Neutrophil (primary cell): Measurements from ENCODE around the gene KATNBL1.
"Not testable (repeated sequence)": the region's sequence is repeated elsewhere in the genome, so short reads cannot be mapped to it uniquely, and the experiment has no call there.

Source experiments
- H3K27ac ChIP-seq: fragments of 200-600 bp; sonication (generic); 2 replicates; pipeline ENCODE4 v1.5.1; 2016; ENCODE audit warnings: mild to moderate bottlenecking, moderate library complexity
- H3K27me3 ChIP-seq: fragments of 200-600 bp; sonication (generic); 2 replicates; pipeline ENCODE4 v1.6.0; 2016; ENCODE audit warnings: mild to moderate bottlenecking
- H3K36me3 ChIP-seq: fragments of 200-600 bp; sonication (generic); 2 replicates; pipeline ENCODE4 v1.5.1; 2017
- H3K4me1 ChIP-seq, 2 experiments: fragments of 200-600 bp in 1 of 2; sonication (generic) in 1 of 2; 1 replicate in 1 of 2; 2 replicates in 1 of 2; pipeline versions ENCODE4 v1.5.1 to v1.6.1; 2013 to 2016; ENCODE audit warnings: low read depth in 1 of 2, low read length in 1 of 2, mild to moderate bottlenecking in 1 of 2, moderate library complexity in 1 of 2; ENCODE audit not compliant: control insufficient read depth in 1 of 2, insufficient read depth in 1 of 2
- H3K4me3 ChIP-seq, 2 experiments: fragments of 200-600 bp in 1 of 2; sonication (generic) in 1 of 2; 1 replicate in 1 of 2; 2 replicates in 1 of 2; pipeline ENCODE4 v1.5.1; 2013 to 2016; ENCODE audit warnings: low read depth in 1 of 2, low read length in 1 of 2, mild to moderate bottlenecking in 1 of 2, moderate library complexity in 1 of 2
- H3K9me3 ChIP-seq: fragments of 200-600 bp; sonication (generic); 2 replicates; pipeline ENCODE4 v1.5.1; 2016
- TF ChIP-seq, protein P1 (sequence below): fragments of 200-600 bp; sonication (generic); IDR thresholded peaks from 2 replicates; pipeline ENCODE4 v1.5.1; 2016; ENCODE audit warnings: antibody characterized with exemption

Gene KATNBL1

DNA sequence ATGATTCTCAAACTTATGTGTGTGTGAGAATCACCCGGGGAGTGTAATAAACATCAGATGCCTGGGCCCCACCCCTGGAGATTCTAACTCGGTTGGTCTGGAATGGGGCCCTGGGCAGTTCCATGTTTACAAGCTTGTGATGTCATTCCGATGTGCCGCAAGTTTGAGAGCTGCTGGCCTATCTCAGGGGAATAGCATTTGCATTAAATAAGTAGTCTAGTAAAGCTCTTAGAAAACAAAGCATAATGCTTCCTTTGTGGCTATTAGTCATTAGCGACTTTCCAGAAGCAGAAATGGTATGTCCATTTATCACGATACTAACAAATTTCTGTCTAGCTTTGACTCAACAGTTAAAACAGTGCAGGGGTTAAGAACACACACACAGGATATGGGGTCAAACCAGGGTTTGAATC, 87.1 kb downstream of the KATNBL1 start:
- Histone ChIP-seq H3K9me3 (no peaks in the 10 kb centered on the region), H3K27ac (no peak overlapping the region), H3K36me3 (no peaks in the 10 kb centered on the region), H3K27me3 (peaks cover 31% of the 10 kb centered on the region), H3K4me1 (no peaks in the 10 kb centered on the region), H3K4me3 (no peak overlapping the region)
- TF ChIP-seq, protein P1, sequence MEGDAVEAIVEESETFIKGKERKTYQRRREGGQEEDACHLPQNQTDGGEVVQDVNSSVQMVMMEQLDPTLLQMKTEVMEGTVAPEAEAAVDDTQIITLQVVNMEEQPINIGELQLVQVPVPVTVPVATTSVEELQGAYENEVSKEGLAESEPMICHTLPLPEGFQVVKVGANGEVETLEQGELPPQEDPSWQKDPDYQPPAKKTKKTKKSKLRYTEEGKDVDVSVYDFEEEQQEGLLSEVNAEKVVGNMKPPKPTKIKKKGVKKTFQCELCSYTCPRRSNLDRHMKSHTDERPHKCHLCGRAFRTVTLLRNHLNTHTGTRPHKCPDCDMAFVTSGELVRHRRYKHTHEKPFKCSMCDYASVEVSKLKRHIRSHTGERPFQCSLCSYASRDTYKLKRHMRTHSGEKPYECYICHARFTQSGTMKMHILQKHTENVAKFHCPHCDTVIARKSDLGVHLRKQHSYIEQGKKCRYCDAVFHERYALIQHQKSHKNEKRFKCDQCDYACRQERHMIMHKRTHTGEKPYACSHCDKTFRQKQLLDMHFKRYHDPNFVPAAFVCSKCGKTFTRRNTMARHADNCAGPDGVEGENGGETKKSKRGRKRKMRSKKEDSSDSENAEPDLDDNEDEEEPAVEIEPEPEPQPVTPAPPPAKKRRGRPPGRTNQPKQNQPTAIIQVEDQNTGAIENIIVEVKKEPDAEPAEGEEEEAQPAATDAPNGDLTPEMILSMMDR, result no peak

- not testable (repeated sequence) for H3K27ac ChIP-seq, H3K4me1 ChIP-seq, H3K9me3 ChIP-seq, H3K36me3 ChIP-seq, H3K4me3 ChIP-seq
- peaks cover 26% of the 10 kb centered on the region for H3K27me3 ChIP-seq
These were observed 88.1 kb downstream of the KATNBL1 start for GRCh38 chr15:34121786-34122185.

DNA sequence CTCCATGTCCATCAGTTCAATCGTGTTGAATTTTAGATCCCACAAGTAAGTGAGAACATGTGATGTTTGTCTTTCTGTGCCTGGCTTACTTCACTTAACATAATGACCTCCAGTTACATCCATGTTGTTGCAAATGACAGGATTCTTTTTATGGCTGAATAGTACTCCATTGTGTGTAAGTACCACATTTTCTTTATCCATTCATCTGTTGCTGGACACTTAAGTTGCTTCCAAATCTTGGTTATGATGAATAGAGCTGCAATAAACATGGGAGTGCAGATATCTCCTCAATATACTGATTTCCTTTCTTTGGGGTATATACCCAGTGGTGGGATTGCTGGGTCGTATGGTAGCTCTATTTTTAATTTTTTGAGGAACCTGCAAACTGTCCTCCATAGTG, 89.5 kb downstream of the KATNBL1 start:
- H3K4me1 ChIP-seq, H3K9me3 ChIP-seq, H3K27ac ChIP-seq, H3K4me3 ChIP-seq, H3K36me3 ChIP-seq: not testable (repeated sequence)
- H3K27me3 ChIP-seq, result peaks cover 12% of the 10 kb centered on the region

DNA sequence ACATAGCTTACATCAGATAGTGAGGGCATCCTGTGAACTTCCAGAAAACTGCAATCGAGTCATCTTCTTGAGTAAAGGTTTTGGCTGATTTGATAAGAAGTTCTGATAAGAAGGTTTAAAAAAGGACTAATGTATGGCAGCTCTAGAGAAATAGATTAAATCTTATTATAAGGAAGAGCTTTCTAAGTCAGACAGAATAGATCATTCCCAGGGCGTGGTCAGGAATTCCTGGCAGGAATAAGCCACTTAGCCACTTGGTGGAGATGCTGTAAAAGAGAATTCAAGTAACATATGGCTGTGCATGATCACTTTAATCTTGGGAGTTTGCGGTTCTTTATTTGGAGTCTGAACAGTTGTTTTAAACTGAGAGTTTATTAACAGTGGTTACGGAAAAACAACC, 90.6 kb downstream of the KATNBL1 start:
- Histone ChIP-seq H3K27ac (no peak overlapping the region), H3K4me1 (no peaks in the 10 kb centered on the region), H3K27me3 (peaks cover 5% of the 10 kb centered on the region), H3K36me3 (no peaks in the 10 kb centered on the region), H3K9me3 (no peaks in the 10 kb centered on the region), H3K4me3 (no peak overlapping the region)
- TF ChIP-seq, protein P1, result no peak

DNA sequence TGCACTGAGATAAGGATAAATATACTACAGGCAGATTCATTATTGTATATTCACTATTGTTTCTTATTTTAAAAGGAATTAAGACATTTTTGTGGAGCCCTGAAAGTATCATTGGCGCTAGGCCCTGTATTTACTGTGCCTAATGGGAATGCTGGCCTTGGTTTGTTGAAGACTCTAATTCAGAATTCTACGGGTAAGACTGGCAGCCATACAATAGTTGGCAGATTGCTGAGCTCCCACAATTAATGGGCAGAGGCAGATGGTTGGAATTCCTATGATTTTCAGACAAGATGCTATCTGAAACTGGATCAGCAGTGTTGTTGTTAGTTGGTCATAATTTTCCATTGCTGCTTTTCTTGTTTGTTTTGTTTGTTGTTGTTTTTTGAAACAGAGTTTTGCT, 93.3 kb downstream of the KATNBL1 start:
- H3K4me3 ChIP-seq, result no peak overlapping the region
- H3K27me3 ChIP-seq, result peaks cover 4% of the 10 kb centered on the region
- H3K9me3 ChIP-seq, result no peaks in the 10 kb centered on the region
- H3K4me1 ChIP-seq, result no peaks in the 10 kb centered on the region
- no peak overlapping the region for H3K27ac ChIP-seq
- no peaks in the 10 kb centered on the region for H3K36me3 ChIP-seq
- TF ChIP-seq, protein P1, result no peak

GRCh38 chr15:34114739-34115138, 95.2 kb downstream of the KATNBL1 start:
- no peaks in the 10 kb centered on the region for H3K4me1 ChIP-seq
- H3K27me3 ChIP-seq, result peaks cover 4% of the 10 kb centered on the region
- H3K36me3 ChIP-seq, result no peaks in the 10 kb centered on the region
- H3K4me3 ChIP-seq, result no peak overlapping the region
- TF ChIP-seq, protein P1, result no peak
- H3K9me3 ChIP-seq, result no peaks in the 10 kb centered on the region
- no peak overlapping the region for H3K27ac ChIP-seq

DNA sequence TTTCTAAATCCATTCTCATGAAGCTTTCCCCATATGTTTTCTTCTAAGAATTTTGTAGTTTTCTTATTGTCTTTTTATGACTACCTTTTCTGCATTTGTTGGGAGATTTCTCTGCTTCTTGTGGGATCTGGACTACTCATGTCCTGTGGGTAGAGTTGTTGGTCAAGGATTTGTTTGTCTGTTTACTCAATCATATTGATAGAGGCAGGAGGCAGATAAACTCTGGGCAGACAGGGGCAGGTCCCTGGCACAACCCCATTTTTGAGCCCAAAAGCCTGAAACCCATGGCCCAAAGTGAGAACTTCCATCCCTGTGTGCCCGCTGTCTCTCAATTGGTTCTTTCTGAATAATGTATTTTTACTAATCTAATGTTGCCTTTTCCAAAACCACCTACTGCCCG, 95.7 kb downstream of the KATNBL1 start:
- TF ChIP-seq, protein P1, result no peak
- H3K9me3 ChIP-seq, result no peaks in the 10 kb centered on the region
- H3K27me3 ChIP-seq, result peaks cover 4% of the 10 kb centered on the region
- no peak overlapping the region for H3K4me3 ChIP-seq
- H3K4me1 ChIP-seq, result no peaks in the 10 kb centered on the region
- H3K27ac ChIP-seq, result no peak overlapping the region
- H3K36me3 ChIP-seq, result no peaks in the 10 kb centered on the region
